MM.1S (cell line): ENCODE measurements around the gene KDM5C.
"Not testable (repeated sequence)": the region's sequence is repeated elsewhere in the genome, so short reads cannot be mapped to it uniquely, and the experiment has no call there.

Source experiments
- DNase-seq: peaks from one replicate; pipeline ENCODE4 v3.0.0-alpha.2; 2015
- H2AFZ ChIP-seq: fragments of 300-600 bp; sonication (generic); 2 replicates; pipeline ENCODE4 v1.6.0; 2016; ENCODE audit warnings: antibody characterized with exemption, low read length
- H3F3A ChIP-seq: fragments of 300-600 bp; sonication (generic); 2 replicates; pipeline ENCODE4 v1.6.1; 2016; ENCODE audit warnings: mild to moderate bottlenecking, antibody characterized with exemption, low read length, moderate library complexity, mixed read lengths; ENCODE audit not compliant: insufficient read depth
- H3K27ac ChIP-seq: fragments of 300-600 bp; sonication (generic); 2 replicates; pipeline ENCODE4 v1.5.1; 2016; ENCODE audit warnings: mild to moderate bottlenecking, low read length
- H3K27me3 ChIP-seq: fragments of 300-600 bp; sonication (generic); replicated peaks from 2 replicates; pipeline ENCODE4 v1.6.0; 2016; ENCODE audit warnings: low read length; ENCODE audit not compliant: insufficient read depth
- H3K36me3 ChIP-seq: fragments of 300-600 bp; sonication (generic); replicated peaks from 2 replicates; pipeline ENCODE4 v1.6.1; 2016; ENCODE audit warnings: mild to moderate bottlenecking, low read length, mixed read lengths; ENCODE audit not compliant: insufficient read depth
- H3K4me1 ChIP-seq: fragments of 300-600 bp; sonication (generic); 2 replicates; pipeline ENCODE4 v1.6.1; 2016; ENCODE audit warnings: low read length, mixed read lengths
- H3K4me2 ChIP-seq: fragments of 300-600 bp; sonication (generic); 2 replicates; pipeline ENCODE4 v1.6.0; 2016; ENCODE audit warnings: low read depth, low read length
- H3K4me3 ChIP-seq: fragments of 300-600 bp; sonication (generic); 2 replicates; pipeline ENCODE4 v1.5.1; 2016; ENCODE audit warnings: low read length, mixed read lengths
- H3K79me2 ChIP-seq: fragments of 300-600 bp; sonication (generic); 2 replicates; pipeline ENCODE4 v1.6.1; 2016; ENCODE audit warnings: mixed run types, low read length, mixed read lengths
- H3K9ac ChIP-seq: fragments of 300-600 bp; sonication (generic); 2 replicates; pipeline ENCODE4 v1.6.1; 2016; ENCODE audit warnings: low read length, mixed read lengths
- H3K9me2 ChIP-seq: fragments of 300-600 bp; sonication (generic); replicated peaks from 2 replicates; pipeline ENCODE4 v1.6.1; 2016; ENCODE audit warnings: mild to moderate bottlenecking, low read length, mixed read lengths; ENCODE audit not compliant: insufficient read depth
- H3K9me3 ChIP-seq: fragments of 300-600 bp; sonication (generic); replicated peaks from 2 replicates; pipeline ENCODE4 v1.6.1; 2016; ENCODE audit warnings: mild to moderate bottlenecking, low read length, mixed read lengths; ENCODE audit not compliant: insufficient read depth
- H4K20me1 ChIP-seq: fragments of 300-600 bp; sonication (generic); 2 replicates; pipeline ENCODE4 v1.6.1; 2016; ENCODE audit warnings: mild to moderate bottlenecking, low read length, moderate library complexity, mixed read lengths; ENCODE audit not compliant: insufficient read depth
- CTCF ChIP-seq: fragments of 300-600 bp; sonication (generic); IDR thresholded peaks from 2 replicates; pipeline ENCODE4 v1.5.1; 2016; ENCODE audit warnings: antibody characterized with exemption, low read length, mixed read lengths
- EZH2 ChIP-seq: fragments of 300-600 bp; sonication (generic); optimal IDR thresholded peaks from 2 replicates; pipeline ENCODE3; 2017; ENCODE audit warnings: low read depth, mild to moderate bottlenecking, antibody characterized with exemption, low read length, mixed read lengths
- EZH2phosphoT487 ChIP-seq: fragments of 300-600 bp; sonication (generic); IDR thresholded peaks from 2 replicates; pipeline ENCODE4 v1.6.1; 2018; ENCODE audit warnings: antibody characterized with exemption, low read length

Gene KDM5C

DNA sequence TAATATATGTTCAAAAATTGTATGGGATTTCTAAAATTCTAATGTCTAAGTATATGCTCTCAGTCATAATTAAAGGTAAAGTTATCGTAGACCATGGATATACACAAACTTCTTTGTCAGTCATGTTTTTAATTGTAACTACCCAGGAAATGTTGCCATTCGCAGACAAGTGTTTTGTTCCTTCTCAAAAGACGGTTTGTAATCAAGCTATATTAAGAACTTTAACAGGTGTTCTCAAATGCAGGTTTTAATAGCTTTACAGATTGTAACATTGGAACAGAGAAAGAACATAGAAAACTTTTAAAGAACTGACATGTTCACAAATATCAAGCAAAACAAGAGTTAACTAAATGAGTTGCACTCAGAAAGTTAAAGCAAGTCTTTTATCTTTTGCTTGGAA lies 58.9 kb downstream of the KDM5C start:
- TF ChIP-seq CTCF (no peak), EZH2phosphoT487 (no peak), EZH2 (no peak)
- Histone ChIP-seq H3K4me1 (no peaks in the 10 kb centered on the region), H3K36me3 (no peaks in the 10 kb centered on the region), H3K4me3 (no peak overlapping the region), H3K9me3 (no peaks in the 10 kb centered on the region), H4K20me1 (no peaks in the 10 kb centered on the region), H2AFZ (no peak overlapping the region), H3K9ac (no peak overlapping the region), H3K27me3 (no peaks in the 10 kb centered on the region), H3K4me2 (no peak overlapping the region), H3K79me2 (no peaks in the 10 kb centered on the region), H3F3A (no peaks in the 10 kb centered on the region), H3K9me2 (no peaks in the 10 kb centered on the region), H3K27ac (no peak overlapping the region)
- DNase-seq = no peak

DNA sequence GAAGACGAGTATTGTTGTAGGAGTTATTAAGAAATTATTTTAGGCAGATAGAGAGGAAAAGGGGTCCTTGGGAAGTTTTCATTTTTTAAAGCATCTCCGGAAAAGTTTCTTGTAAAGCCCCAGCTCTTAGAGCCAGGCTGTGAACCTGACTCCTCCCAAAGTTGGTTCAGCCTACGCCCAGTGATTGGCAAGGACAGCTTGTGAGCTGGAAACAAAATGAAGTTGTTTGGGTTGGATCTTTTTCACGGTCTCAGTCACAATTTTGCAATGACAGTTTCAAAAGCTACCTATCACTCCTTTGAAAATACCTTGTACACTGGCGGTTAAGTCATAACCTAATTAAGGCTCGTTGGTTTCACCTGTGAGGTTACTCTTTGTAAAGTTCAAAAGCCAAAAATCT lies 60.4 kb downstream of the KDM5C start:
- not testable (repeated sequence) for H3K9ac ChIP-seq, H3K4me1 ChIP-seq, H3F3A ChIP-seq, H4K20me1 ChIP-seq, H3K79me2 ChIP-seq, H3K4me2 ChIP-seq, H3K9me2 ChIP-seq, H3K27me3 ChIP-seq, H2AFZ ChIP-seq, H3K9me3 ChIP-seq, H3K4me3 ChIP-seq, DNase-seq, H3K27ac ChIP-seq, H3K36me3 ChIP-seq

DNA sequence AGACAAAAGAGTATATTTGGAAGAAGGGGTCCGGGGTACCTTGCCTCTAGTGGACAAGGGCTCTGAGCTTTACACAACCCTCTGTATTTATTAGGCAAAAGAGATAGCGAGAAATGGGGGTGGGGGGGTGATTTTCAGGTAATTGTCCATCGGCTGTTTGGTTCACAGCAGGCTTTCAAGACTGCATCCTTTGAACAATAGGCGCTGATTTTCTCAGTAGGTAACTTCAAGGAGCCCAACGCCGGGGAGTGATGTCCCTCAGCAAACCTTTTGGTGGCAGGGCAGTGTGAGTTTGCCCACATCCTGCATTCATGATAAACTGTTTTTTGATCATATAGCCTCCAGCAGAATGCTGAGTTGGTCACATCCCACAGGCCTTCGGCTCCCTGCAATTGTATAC lies 61.6 kb downstream of the KDM5C start:
- Histone ChIP-seq H3K9me2 (no peaks in the 10 kb centered on the region), H3K4me2 (no peak overlapping the region), H3K27me3 (no peaks in the 10 kb centered on the region), H3K4me1 (no peaks in the 10 kb centered on the region), H4K20me1 (no peaks in the 10 kb centered on the region), H2AFZ (no peak overlapping the region), H3K9me3 (no peaks in the 10 kb centered on the region), H3K9ac (no peak overlapping the region), H3K36me3 (no peaks in the 10 kb centered on the region), H3K4me3 (no peak overlapping the region), H3F3A (no peaks in the 10 kb centered on the region), H3K79me2 (no peaks in the 10 kb centered on the region), H3K27ac (no peak overlapping the region)
- TF ChIP-seq EZH2phosphoT487 = no peak
- no peak for TF ChIP-seq CTCF
- TF ChIP-seq EZH2 = no peak
- DNase-seq = no peak

GRCh38 chrX:53160297-53160983 lies 64.6 kb downstream of the KDM5C start:
- H2AFZ ChIP-seq = no peak overlapping the region
- no peak overlapping the region for H3K4me3 ChIP-seq
- H3K9ac ChIP-seq = no peak overlapping the region
- H3K9me3 ChIP-seq = no peaks in the 10 kb centered on the region
- no peaks in the 10 kb centered on the region for H3K79me2 ChIP-seq
- H3K27me3 ChIP-seq = no peaks in the 10 kb centered on the region
- H3F3A ChIP-seq = no peaks in the 10 kb centered on the region
- no peaks in the 10 kb centered on the region for H4K20me1 ChIP-seq
- H3K36me3 ChIP-seq = no peaks in the 10 kb centered on the region
- TF ChIP-seq CTCF (no peak), EZH2 (no peak), EZH2phosphoT487 (no peak)
- no peak for DNase-seq
- H3K4me1 ChIP-seq = no peaks in the 10 kb centered on the region
- no peaks in the 10 kb centered on the region for H3K9me2 ChIP-seq
- H3K27ac ChIP-seq = no peak overlapping the region
- no peak overlapping the region for H3K4me2 ChIP-seq
